HepG2 (cell line): ENCODE measurements around the gene DENND4C. TPM values are rescaled to one million over a fixed set of nuclear protein-coding genes. Genes with fewer than 3 reads are reported as not detected.

Source experiments
- AHDC1 ChIP-seq: sonication (generic); formaldehyde crosslinking; IDR thresholded peaks from 2 replicates; pipeline ENCODE4 v1.5.1; 2020; ENCODE audit warnings: mild to moderate bottlenecking, missing genetic modification reagents, borderline replicate concordance
- CENPT ChIP-seq: sonication (generic); formaldehyde crosslinking; IDR thresholded peaks from 2 replicates; pipeline ENCODE4 v1.8.0; 2022; ENCODE audit warnings: low read depth, mild to moderate bottlenecking, moderate library complexity, missing genetic modification reagents
- GPN1 ChIP-seq: sonication (generic); formaldehyde crosslinking; IDR thresholded peaks from 2 replicates; pipeline ENCODE4 v1.5.1; 2020; ENCODE audit warnings: missing genetic modification reagents, borderline replicate concordance
- HDAC1 ChIP-seq: sonication (generic); formaldehyde crosslinking; IDR thresholded peaks from 2 replicates; pipeline ENCODE4 v1.5.1; 2020; ENCODE audit warnings: mild to moderate bottlenecking, missing genetic modification reagents
- HIC2 ChIP-seq: sonication (generic); formaldehyde crosslinking; IDR thresholded peaks from 2 replicates; pipeline ENCODE4 v1.9.0; 2022; ENCODE audit warnings: low read depth, missing genetic modification reagents
- HOXA7 ChIP-seq: sonication (generic); formaldehyde crosslinking; IDR thresholded peaks from 2 replicates; pipeline ENCODE4 v1.8.1; 2022; ENCODE audit warnings: mild to moderate bottlenecking, missing genetic modification reagents, moderate library complexity
- MIER3 ChIP-seq: IDR thresholded peaks from 2 replicates; pipeline ENCODE4 v1.6.1; 2016; ENCODE audit warnings: missing compliant biosample characterization, borderline replicate concordance
- MXI1 ChIP-seq: IDR thresholded peaks from 3 replicates; pipeline ENCODE4 v1.6.1; 2012; ENCODE audit warnings: low read depth, low read length, inconsistent platforms, borderline replicate concordance
- NR1H2 ChIP-seq: sonication (generic); formaldehyde crosslinking; IDR thresholded peaks from 2 replicates; pipeline ENCODE4 v1.8.1; 2022; ENCODE audit warnings: low read depth, missing genetic modification reagents, borderline replicate concordance
- SIX1 ChIP-seq: sonication (generic); formaldehyde crosslinking; IDR thresholded peaks from 2 replicates; pipeline ENCODE4 v1.4.0; 2020; ENCODE audit warnings: missing genetic modification reagents, borderline replicate concordance
- TEAD3 ChIP-seq: optimal IDR thresholded peaks from 2 replicates; pipeline ENCODE3; 2016; ENCODE audit warnings: borderline replicate concordance
- ZBTB49 ChIP-seq: sonication (generic); formaldehyde crosslinking; IDR thresholded peaks from 2 replicates; pipeline ENCODE4 v1.4.0; 2020; ENCODE audit warnings: missing genetic modification reagents, borderline replicate concordance
- ZNF414 ChIP-seq: sonication (generic); formaldehyde crosslinking; IDR thresholded peaks from 2 replicates; pipeline ENCODE4 v1.5.0; 2020; ENCODE audit warnings: missing genetic modification reagents
- ZNF446 ChIP-seq: sonication (generic); formaldehyde crosslinking; IDR thresholded peaks from 2 replicates; pipeline ENCODE4 v1.5.0; 2020; ENCODE audit warnings: mild to moderate bottlenecking, missing genetic modification reagents
- ZNF460 ChIP-seq: sonication (generic); formaldehyde crosslinking; IDR thresholded peaks from 2 replicates; pipeline ENCODE4 v1.5.1; 2020; ENCODE audit warnings: missing genetic modification reagents, mild to moderate bottlenecking, borderline replicate concordance
- ZNF644 ChIP-seq: IDR thresholded peaks from 2 replicates; pipeline ENCODE4 v1.6.1; 2016; ENCODE audit warnings: low read depth
- ZNF784 ChIP-seq: sonication (generic); formaldehyde crosslinking; IDR thresholded peaks from 2 replicates; pipeline ENCODE4 v1.5.1; 2020; ENCODE audit warnings: missing genetic modification reagents, mild to moderate bottlenecking, borderline replicate concordance
- polyA plus RNA-seq, 8 experiments: library from polyadenylated mRNA; depleted of rRNA in 3 of 8; stranded (reverse) in 7 of 8; unstranded in 1 of 8; fragments of >200 nt; fragmentation: Illumina TruSeq in 4 of 8; extraction: Trizol in 4 of 8; gene quantifications; 2 replicates each; pipeline versions ENCODE4 v1.2.1 to v1.2.3, GENCODE V29; 2011 to 2016; ENCODE audit warnings: low read depth in 4 of 8, missing spikeins in 1 of 8, mixed read lengths in 1 of 8; ENCODE audit not compliant: insufficient read depth in 1 of 8
- total RNA-seq, 5 experiments: library from RNA; depleted of rRNA; stranded (reverse); fragments of >200 nt; fragmentation: Illumina TruSeq; extraction: Trizol; gene quantifications; 2 replicates each; pipeline ENCODE4 v1.2.3, GENCODE V29; 2016; ENCODE audit warnings: low read depth in 1 of 5

Gene DENND4C
- total and polyA plus RNA-seq, 2 of the 13 experiments (the other 11 are each of a cell fraction or from before 2014, with no cell fraction given): 19.1 to 27.2 TPM

GRCh38 chr9:19230355-19231125 lies at the start of gene DENND4C (continued):
- TF ChIP-seq HIC2 (CRISPR knock-in tag) (no peak; the same call in 1 of the 2 replicates), SIX1 (CRISPR knock-in tag) (no peak), GPN1 (no peak), MXI1 (peak; percentile 50; the same call in 1 of the 3 replicates), ZNF460 (no peak; the same call in 1 of the 2 replicates), HDAC1 (peak; percentile 85), ZBTB49 (no peak), ZNF644 (no peak), NR1H2 (CRISPR knock-in tag) (no peak), ZNF784 (no peak), ZNF414 (CRISPR knock-in tag) (peak; percentile 72), AHDC1 (CRISPR knock-in tag) (0 out of 2 replicates have a peak, but pooled peaks have one; percentile 33), HOXA7 (CRISPR knock-in tag) (no peak), CENPT (CRISPR knock-in tag) (no peak; the same call in 1 of the 2 replicates), TEAD3 (CRISPR knock-in tag) (peak; percentile 31), ZNF446 (CRISPR knock-in tag) (no peak), MIER3 (CRISPR knock-in tag) (0 out of 2 replicates have a peak, but pooled peaks have one; percentile 13)
